Suprapubic skin (tissue), 4 donors: ENCODE results near the gene DCLK2. TPM values are rescaled to one million over a fixed set of nuclear protein-coding genes. Genes with fewer than 3 reads are reported as not detected.

ENCODE experiments used
- DNase-seq, 2 donors: peaks; one replicate each; pipeline ENCODE4 v3.0.0-alpha.2; 2019; ENCODE audit warnings: low spot score in 2 of 2
- H3K27ac ChIP-seq: fragments of 200-600 bp; sonication (generic); one replicate; pipeline ENCODE4 v1.5.1; 2019
- H3K27me3 ChIP-seq: fragments of 200-600 bp; sonication (generic); one replicate; pipeline ENCODE4 v1.5.1; 2019
- H3K36me3 ChIP-seq: fragments of 200-600 bp; sonication (generic); one replicate; pipeline ENCODE4 v1.5.1; 2019
- H3K4me1 ChIP-seq: fragments of 200-600 bp; sonication (generic); one replicate; pipeline ENCODE4 v1.5.1; 2019
- H3K4me3 ChIP-seq: fragments of 200-600 bp; sonication (generic); one replicate; pipeline ENCODE4 v1.5.1; 2019; ENCODE audit warnings: mild to moderate bottlenecking
- H3K9me3 ChIP-seq: fragments of 200-600 bp; sonication (generic); one replicate; pipeline ENCODE4 v1.5.1; 2019
- EP300 ChIP-seq: sonication (generic); formaldehyde crosslinking; IDR thresholded peaks from one replicate; pipeline ENCODE4 v1.6.1; 2017; ENCODE audit warnings: antibody characterized with exemption
- POLR2A ChIP-seq, 2 donors: fragments of 450-650 bp; IDR thresholded peaks; one replicate each; pipeline ENCODE4 v1.6.1; 2017; ENCODE audit warnings: antibody characterized with exemption in 2 of 2, mild to moderate bottlenecking in 2 of 2, moderate library complexity in 2 of 2
- POLR2AphosphoS5 ChIP-seq, 3 donors: sonication (generic); formaldehyde crosslinking; IDR thresholded peaks; one replicate each; pipeline ENCODE4 v1.6.1; 2017; ENCODE audit warnings: antibody characterized with exemption in 3 of 3
- WGBS: methylation state at CpG from one replicate; pipeline ENCODE4 v1.1.5; 2018; 5-methylcytosine and 5-hydroxymethylcytosine counted together
- total RNA-seq, 4 donors: library from RNA; depleted of rRNA; stranded (reverse); fragments of >200 nt; gene quantifications; one replicate each; pipeline ENCODE4 v1.1.0, GENCODE V29; 2016
- TF ChIP-seq, protein P1 (sequence below), 2 donors: fragments of 200-600 bp in 1 of 2; fragments of 450-650 bp in 1 of 2; sonication (generic) in 1 of 2; IDR thresholded peaks; one replicate each; pipeline ENCODE4 v1.5.1; 2016 to 2019; ENCODE audit warnings: antibody characterized with exemption in 2 of 2, mild to moderate bottlenecking in 1 of 2, moderate library complexity in 1 of 2

Gene DCLK2
- total RNA-seq, 4 donors from 2014 or later = 0.57 to 3.6 (median 1.9) TPM

DNA sequence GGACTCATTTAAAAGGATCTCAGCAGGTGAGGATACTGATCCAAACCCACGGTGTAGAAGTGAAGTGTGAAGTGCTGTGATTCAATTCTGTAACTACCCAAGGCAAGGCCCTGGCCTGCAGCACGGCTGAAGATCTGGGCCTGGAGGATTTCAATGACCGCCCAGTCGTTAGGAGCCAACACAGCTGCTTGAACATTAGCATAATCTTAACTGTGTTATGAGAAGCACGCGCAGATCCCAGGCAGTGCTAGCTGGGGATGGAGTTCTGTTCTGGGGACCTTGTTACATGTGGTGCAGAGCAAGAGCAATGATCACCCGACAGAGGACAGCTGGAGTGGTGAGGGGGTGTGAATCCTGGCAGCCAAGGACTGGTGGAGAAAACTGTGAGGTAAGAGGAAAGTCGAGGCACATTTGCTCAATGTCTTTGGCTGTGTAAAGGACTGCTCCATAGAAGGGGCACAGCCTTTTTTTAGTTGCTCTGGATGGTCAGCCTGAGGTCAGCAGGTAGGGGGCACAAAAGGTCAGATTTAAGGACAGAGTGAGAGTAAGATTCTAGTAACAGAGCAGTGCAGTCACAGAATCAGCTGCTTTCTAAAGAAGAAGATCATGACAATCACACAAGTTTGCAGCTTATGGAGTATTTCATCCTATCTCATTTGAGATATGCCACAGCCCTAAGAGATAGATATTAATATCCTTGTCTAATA lies 181.8 kb downstream of the DCLK2 start:
- Histone ChIP-seq H3K36me3 (peaks cover 6% of the 10 kb centered on the region), H3K4me3 (no peak overlapping the region), H3K27me3 (no peaks in the 10 kb centered on the region), H3K27ac (no peak overlapping the region), H3K4me1 (peaks cover 7% of the 10 kb centered on the region), H3K9me3 (no peaks in the 10 kb centered on the region)
- 81% methylated on average over 8 of the region's 8 CpGs for whole genome bisulfite sequencing
- no peak for DNase-seq
- TF ChIP-seq, protein P1, sequence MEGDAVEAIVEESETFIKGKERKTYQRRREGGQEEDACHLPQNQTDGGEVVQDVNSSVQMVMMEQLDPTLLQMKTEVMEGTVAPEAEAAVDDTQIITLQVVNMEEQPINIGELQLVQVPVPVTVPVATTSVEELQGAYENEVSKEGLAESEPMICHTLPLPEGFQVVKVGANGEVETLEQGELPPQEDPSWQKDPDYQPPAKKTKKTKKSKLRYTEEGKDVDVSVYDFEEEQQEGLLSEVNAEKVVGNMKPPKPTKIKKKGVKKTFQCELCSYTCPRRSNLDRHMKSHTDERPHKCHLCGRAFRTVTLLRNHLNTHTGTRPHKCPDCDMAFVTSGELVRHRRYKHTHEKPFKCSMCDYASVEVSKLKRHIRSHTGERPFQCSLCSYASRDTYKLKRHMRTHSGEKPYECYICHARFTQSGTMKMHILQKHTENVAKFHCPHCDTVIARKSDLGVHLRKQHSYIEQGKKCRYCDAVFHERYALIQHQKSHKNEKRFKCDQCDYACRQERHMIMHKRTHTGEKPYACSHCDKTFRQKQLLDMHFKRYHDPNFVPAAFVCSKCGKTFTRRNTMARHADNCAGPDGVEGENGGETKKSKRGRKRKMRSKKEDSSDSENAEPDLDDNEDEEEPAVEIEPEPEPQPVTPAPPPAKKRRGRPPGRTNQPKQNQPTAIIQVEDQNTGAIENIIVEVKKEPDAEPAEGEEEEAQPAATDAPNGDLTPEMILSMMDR (IDR thresholded peaks at IDR 0.05) = no peak
- TF ChIP-seq POLR2A (IDR thresholded peaks at IDR 0.05) (no peak), POLR2AphosphoS5 (IDR thresholded peaks at IDR 0.05) (no peak), EP300 (no peak)

DNA sequence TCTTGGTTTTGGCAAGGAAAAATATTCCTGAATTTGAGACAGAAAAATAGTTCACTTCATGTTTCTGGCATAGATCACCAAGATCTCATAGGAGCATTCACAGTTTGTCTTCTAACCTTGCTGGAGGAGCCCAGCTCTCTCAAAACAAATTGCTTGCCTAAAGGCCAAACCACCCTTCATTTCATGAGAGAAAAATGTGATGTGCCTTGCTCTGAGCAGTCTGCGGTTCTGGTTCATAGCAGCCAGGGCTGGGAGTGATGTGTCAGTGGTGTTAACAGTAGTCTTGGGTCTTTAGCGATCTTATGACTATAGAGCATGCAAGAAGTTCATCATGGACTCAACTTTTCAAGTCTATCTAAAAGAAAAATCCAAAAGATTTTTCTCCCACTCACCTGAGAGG lies 183.3 kb downstream of the DCLK2 start:
- WGBS = 84% methylated on average over 2 of the region's 2 CpGs
- TF ChIP-seq EP300 (no peak), POLR2A (IDR thresholded peaks at IDR 0.05) (no peak), POLR2AphosphoS5 (IDR thresholded peaks at IDR 0.05) (no peak)
- TF ChIP-seq, protein P1 (IDR thresholded peaks at IDR 0.05) = no peak
- DNase-seq = no peak
- Histone ChIP-seq H3K9me3 (no peaks in the 10 kb centered on the region), H3K27me3 (no peaks in the 10 kb centered on the region), H3K27ac (no peak overlapping the region), H3K4me3 (no peak overlapping the region), H3K4me1 (peaks cover 3% of the 10 kb centered on the region), H3K36me3 (peaks cover 10% of the 10 kb centered on the region)

DNA sequence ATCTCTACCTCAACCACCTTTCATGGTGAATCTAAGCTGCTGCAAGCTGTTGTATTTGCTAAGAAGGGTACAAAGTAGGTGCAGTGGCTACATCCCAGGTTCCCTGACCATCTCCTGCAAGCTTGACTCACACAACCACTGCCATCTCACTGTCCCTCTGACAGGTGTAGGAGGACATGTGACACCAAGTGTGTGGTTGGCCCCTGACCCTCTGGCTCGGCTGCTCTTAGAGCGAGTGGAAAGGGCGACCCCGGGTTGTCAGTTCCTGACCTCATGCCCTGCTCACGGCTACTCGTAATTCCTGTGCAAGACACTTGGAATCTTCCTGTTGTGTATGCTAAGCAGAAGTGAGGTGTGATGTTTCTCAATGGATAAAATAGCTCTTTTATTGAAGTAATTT lies 184.4 kb downstream of the DCLK2 start:
- Histone ChIP-seq H3K9me3 (no peaks in the 10 kb centered on the region), H3K36me3 (peaks cover 10% of the 10 kb centered on the region), H3K4me1 (no peaks in the 10 kb centered on the region), H3K27me3 (no peaks in the 10 kb centered on the region), H3K27ac (no peak overlapping the region), H3K4me3 (no peak overlapping the region)
- 85% methylated on average over 6 of the region's 6 CpGs for WGBS
- TF ChIP-seq, protein P1 (IDR thresholded peaks at IDR 0.05) = no peak
- TF ChIP-seq EP300 = no peak
- TF ChIP-seq POLR2A (IDR thresholded peaks at IDR 0.05) = no peak
- TF ChIP-seq POLR2AphosphoS5 (IDR thresholded peaks at IDR 0.05) = no peak
- no peak for DNase-seq

DNA sequence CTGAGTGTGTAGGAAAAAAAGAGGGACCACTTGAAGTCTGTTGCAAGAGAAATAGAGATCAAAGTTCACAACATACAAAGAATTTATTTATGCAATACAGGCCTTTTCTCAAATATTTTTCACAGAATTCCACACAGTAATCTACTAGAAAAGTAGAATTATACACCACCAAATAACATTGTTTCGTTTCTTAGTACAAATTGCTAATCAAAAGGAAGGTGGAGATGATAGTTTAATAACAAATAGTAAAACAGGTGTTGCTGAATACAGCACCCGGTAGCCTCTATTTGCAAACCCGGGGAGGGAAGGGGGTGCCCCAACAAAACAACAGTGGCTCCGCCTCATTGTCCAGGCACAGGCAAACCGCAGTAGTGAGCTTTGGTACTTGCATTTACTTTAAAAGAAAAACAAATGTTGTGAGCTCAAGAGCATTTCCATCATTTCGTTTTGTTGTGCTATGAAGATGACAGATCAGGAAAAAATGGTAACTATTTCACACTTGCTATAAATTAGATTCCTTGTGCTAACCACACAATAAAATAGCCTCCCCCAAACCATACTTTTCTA lies 186.4 kb downstream of the DCLK2 start:
- H3K4me3 ChIP-seq = no peak overlapping the region
- H3K9me3 ChIP-seq = no peaks in the 10 kb centered on the region
- no peak for DNase-seq
- H3K36me3 ChIP-seq = peaks cover 14% of the 10 kb centered on the region
- WGBS = 84% methylated on average over 6 of the region's 6 CpGs
- H3K27ac ChIP-seq = no peak overlapping the region
- H3K4me1 ChIP-seq = no peaks in the 10 kb centered on the region
- H3K27me3 ChIP-seq = no peaks in the 10 kb centered on the region
- TF ChIP-seq POLR2A (IDR thresholded peaks at IDR 0.05) (no peak), EP300 (no peak), POLR2AphosphoS5 (IDR thresholded peaks at IDR 0.05) (no peak)
- TF ChIP-seq, protein P1 (IDR thresholded peaks at IDR 0.05) = no peak

DNA sequence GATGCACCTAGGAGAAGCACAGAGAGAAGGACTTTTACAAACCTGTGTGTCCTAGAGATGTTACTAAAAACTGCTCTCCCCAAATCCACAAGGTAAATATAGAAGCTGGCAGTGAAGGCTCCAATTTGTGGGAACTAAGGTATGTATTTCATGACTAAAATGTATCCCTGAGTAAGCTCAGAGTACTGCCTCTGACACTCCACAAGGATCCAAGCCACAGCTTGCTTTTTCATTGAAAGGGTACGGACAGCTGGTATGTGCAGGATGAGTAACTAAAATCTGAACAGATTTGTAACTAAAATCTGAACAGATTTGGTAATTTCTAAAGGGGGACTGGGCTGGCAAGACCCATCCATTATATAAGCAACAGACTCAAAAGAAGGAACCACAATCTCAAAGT lies 187.6 kb downstream of the DCLK2 start:
- H3K4me1 ChIP-seq = no peaks in the 10 kb centered on the region
- 88% methylated on average over 1 of the region's 1 CpG for WGBS
- H3K27ac ChIP-seq = no peak overlapping the region
- H3K9me3 ChIP-seq = no peaks in the 10 kb centered on the region
- no peak overlapping the region for H3K4me3 ChIP-seq
- no peaks in the 10 kb centered on the region for H3K27me3 ChIP-seq
- TF ChIP-seq, protein P1 (IDR thresholded peaks at IDR 0.05) = no peak
- no peak for TF ChIP-seq POLR2A (IDR thresholded peaks at IDR 0.05)
- no peak for TF ChIP-seq POLR2AphosphoS5 (IDR thresholded peaks at IDR 0.05)
- no peak for TF ChIP-seq EP300
- no peak for DNase-seq
- peaks cover 17% of the 10 kb centered on the region for H3K36me3 ChIP-seq
